Activated gamma-delta T cell treated with Interleukin-2 at 50 U/mL for 16 hours (primary cell): ENCODE results near the gene BMPR2.

Source experiments
- DNase-seq: peaks from one replicate; pipeline ENCODE4 v3.0.0-alpha.2; 2020

BMPR2 gene

GRCh38 chr2:202609381-202610145 is 233.4 kb downstream of the BMPR2 start:
- DNase-seq, result no peak

DNA sequence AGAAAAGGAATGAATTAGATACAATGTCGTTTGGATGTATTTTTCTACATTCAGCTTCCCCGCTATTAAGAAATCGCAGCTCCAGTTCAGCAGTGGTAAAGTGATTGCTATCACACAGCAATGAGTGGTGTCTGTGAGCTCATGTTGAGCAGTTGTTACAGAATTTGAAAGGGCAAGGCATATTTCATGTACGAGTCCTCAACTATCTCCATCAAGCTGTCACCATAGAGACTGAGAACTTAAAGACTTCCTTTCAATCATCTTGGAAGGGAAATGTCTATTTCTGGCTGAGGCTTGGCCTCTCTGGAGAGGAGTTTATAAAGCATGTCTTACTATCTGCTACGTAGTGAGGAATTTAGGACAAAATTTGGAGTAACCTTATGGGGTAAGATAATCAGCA is 234.3 kb downstream of the BMPR2 start:
- no peak for DNase-seq

DNA sequence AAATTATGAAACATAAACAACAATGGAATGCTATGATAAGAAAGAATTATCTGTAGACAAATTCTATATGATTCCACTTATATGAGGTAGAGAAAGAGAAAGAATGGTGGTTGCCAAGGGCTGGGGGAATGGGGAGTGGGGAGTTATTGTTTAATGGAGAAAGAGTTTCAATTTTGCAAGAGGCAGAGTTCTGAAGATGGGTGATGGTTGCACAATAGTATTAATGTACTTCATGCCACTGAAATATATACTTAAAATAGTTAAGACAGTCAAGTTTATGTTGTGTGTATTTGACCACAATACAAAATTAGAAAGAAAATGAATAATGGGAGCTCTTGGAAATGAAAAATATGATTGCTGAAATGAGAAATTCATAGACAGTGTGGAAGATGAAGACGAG is 236.0 kb downstream of the BMPR2 start:
- DNase-seq, result no peak

- no peak for DNase-seq
Measured at GRCh38 chr2:202613479-202613878, 237.4 kb downstream of the BMPR2 start.
